ENCODE measurements around the gene WNT9B. TPM values are rescaled to one million over a fixed set of nuclear protein-coding genes. Genes with fewer than 3 reads are reported as not detected.

The WNT9B gene
- total RNA-seq, 1 experiment from 2014 or later: not detected

DNA sequence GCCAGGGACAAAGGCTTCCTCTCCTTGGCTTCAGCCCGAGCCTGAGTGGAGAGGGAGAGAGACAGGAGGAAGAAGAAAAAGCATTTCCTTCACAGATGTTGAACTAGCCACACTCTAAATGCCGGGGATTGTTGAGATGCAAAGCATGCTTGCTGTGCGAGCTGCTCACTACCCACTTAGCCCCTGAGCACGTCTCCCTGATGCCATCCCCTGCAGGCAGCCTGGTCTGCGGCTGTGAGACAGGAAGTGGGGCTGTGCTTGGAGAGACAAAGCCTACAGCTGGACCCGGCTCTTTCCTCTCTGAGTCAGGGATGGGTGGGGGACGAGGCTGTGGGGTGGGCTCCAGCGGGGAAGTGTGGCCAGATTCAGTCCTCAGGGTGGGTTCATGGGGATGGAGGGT lies 13.7 kb downstream of the WNT9B start:
- intact Hi-C loops (cut with micrococcal nuclease; ENCODE audit: unreplicated experiment): no loop called here
- Histone ChIP-seq H3K9me3 (ENCODE audit: low read depth, low read length, poor library complexity, severe bottlenecking) (no peaks in the 10 kb centered on the region), H3K27ac (ENCODE audit: low read depth, low read length, poor library complexity, severe bottlenecking) (no peak overlapping the region), H3K27me3 (replicated peaks; ENCODE audit: insufficient read depth, low read depth, low read length, poor library complexity) (no peaks in the 10 kb centered on the region), H3K4me3 (ENCODE audit: low read depth, low read length, poor library complexity, severe bottlenecking) (no peak overlapping the region), H3K4me1 (ENCODE audit: insufficient read depth, low read length, poor library complexity, severe bottlenecking) (no peaks in the 10 kb centered on the region), H3K36me3 (ENCODE audit: insufficient read depth, low read length, poor library complexity, severe bottlenecking) (no peaks in the 10 kb centered on the region)
- DNase-seq (ENCODE audit: low spot score): peak; percentile 17
- TF ChIP-seq, protein P1, sequence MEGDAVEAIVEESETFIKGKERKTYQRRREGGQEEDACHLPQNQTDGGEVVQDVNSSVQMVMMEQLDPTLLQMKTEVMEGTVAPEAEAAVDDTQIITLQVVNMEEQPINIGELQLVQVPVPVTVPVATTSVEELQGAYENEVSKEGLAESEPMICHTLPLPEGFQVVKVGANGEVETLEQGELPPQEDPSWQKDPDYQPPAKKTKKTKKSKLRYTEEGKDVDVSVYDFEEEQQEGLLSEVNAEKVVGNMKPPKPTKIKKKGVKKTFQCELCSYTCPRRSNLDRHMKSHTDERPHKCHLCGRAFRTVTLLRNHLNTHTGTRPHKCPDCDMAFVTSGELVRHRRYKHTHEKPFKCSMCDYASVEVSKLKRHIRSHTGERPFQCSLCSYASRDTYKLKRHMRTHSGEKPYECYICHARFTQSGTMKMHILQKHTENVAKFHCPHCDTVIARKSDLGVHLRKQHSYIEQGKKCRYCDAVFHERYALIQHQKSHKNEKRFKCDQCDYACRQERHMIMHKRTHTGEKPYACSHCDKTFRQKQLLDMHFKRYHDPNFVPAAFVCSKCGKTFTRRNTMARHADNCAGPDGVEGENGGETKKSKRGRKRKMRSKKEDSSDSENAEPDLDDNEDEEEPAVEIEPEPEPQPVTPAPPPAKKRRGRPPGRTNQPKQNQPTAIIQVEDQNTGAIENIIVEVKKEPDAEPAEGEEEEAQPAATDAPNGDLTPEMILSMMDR (conservative IDR thresholded peaks at IDR 0.05; ENCODE audit: low read depth, low read length): no peak
- TF ChIP-seq EZH2 (IDR thresholded peaks at IDR 0.05; ENCODE audit: borderline replicate concordance, low read depth, low read length, poor library complexity, severe bottlenecking): no peak
- ChIA-PET CTCF (no interaction called here), POLR2A (ENCODE audit: low non-redundant PET) (no interaction called here)
- no TSS peak for BruUV-seq (replicated peaks)

GRCh38 chr17:46866325-46866724 lies 14.9 kb downstream of the WNT9B start:
- Histone ChIP-seq H3K36me3 (ENCODE audit: insufficient read depth, low read length, poor library complexity, severe bottlenecking) (no peaks in the 10 kb centered on the region), H3K9me3 (ENCODE audit: low read depth, low read length, poor library complexity, severe bottlenecking) (no peaks in the 10 kb centered on the region), H3K4me1 (ENCODE audit: insufficient read depth, low read length, poor library complexity, severe bottlenecking) (no peaks in the 10 kb centered on the region), H3K27me3 (replicated peaks; ENCODE audit: insufficient read depth, low read depth, low read length, poor library complexity) (no peaks in the 10 kb centered on the region), H3K27ac (ENCODE audit: low read depth, low read length, poor library complexity, severe bottlenecking) (no peak overlapping the region), H3K4me3 (ENCODE audit: low read depth, low read length, poor library complexity, severe bottlenecking) (no peak overlapping the region)
- intact Hi-C loops (cut with micrococcal nuclease; ENCODE audit: unreplicated experiment): no loop called here
- ChIA-PET POLR2A (ENCODE audit: low non-redundant PET) (no interaction called here), CTCF (no interaction called here)
- no TSS peak for BruUV-seq (replicated peaks)
- TF ChIP-seq, protein P1 (conservative IDR thresholded peaks at IDR 0.05; ENCODE audit: low read depth, low read length): no peak
- TF ChIP-seq EZH2 (IDR thresholded peaks at IDR 0.05; ENCODE audit: borderline replicate concordance, low read depth, low read length, poor library complexity, severe bottlenecking): no peak
- DNase-seq (ENCODE audit: low spot score): no peak

GRCh38 chr17:46866747-46867146 lies 15.4 kb downstream of the WNT9B start:
- ChIA-PET POLR2A (ENCODE audit: low non-redundant PET) (no interaction called here), CTCF (no interaction called here)
- TF ChIP-seq, protein P1 (conservative IDR thresholded peaks at IDR 0.05; ENCODE audit: low read depth, low read length): no peak
- H3K27me3 ChIP-seq (replicated peaks; ENCODE audit: insufficient read depth, low read depth, low read length, poor library complexity): no peaks in the 10 kb centered on the region
- BruUV-seq (replicated peaks): no TSS peak
- H3K27ac ChIP-seq (ENCODE audit: low read depth, low read length, poor library complexity, severe bottlenecking): no peak overlapping the region
- H3K4me1 ChIP-seq (ENCODE audit: insufficient read depth, low read length, poor library complexity, severe bottlenecking): no peaks in the 10 kb centered on the region
- H3K36me3 ChIP-seq (ENCODE audit: insufficient read depth, low read length, poor library complexity, severe bottlenecking): no peaks in the 10 kb centered on the region
- DNase-seq (ENCODE audit: low spot score): no peak
- H3K9me3 ChIP-seq (ENCODE audit: low read depth, low read length, poor library complexity, severe bottlenecking): no peaks in the 10 kb centered on the region
- H3K4me3 ChIP-seq (ENCODE audit: low read depth, low read length, poor library complexity, severe bottlenecking): no peak overlapping the region
- intact Hi-C loops (cut with micrococcal nuclease; ENCODE audit: unreplicated experiment): no loop called here

Data from A673 (cell line).